ENCODE data around the gene CRTC3.

DNA sequence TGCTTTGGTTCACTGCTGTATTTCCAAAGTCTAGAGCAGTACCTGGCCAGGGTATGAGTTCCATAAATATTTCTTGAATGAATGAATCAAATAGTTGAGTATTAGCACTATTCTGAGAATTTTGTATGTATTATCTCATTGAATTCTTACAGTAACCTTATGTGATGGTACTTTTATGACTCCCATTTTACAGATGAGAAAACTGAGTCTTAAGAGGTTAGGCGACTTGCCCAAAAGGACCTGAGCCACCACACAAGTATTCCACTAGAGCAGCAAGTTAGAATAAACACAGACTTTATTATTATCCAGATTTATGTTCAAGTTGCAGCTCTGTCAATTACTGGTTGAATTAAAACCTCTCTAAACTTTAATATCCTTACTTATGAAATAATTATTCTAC is 29.4 kb downstream of the CRTC3 start:
- TF ChIP-seq ZNF274 (IDR thresholded peaks at IDR 0.05; ENCODE audit: low read depth, low read length), result no peak
- no peak for TF ChIP-seq SUZ12 (IDR thresholded peaks at IDR 0.05; ENCODE audit: extremely low read depth, insufficient read depth, insufficient read length)

Data from NT2/D1 (cell line).